Activated T-helper 1 cell treated with anti-CD3 and anti-CD28 coated beads, Interleukin-12 subunit alpha, Interleukin-12 subunit beta, Interleukin-2, Interleukin-4 antibody, amounts not matched to agents 30 ng/mL and 10 ng/mL and 1 ng/mL, durations not matched to agents 14 hours and 24 hours and 36 hours (primary cell): ENCODE results near the gene GRM8. TPM values are rescaled to one million over a fixed set of nuclear protein-coding genes. Genes with fewer than 3 reads are reported as not detected.

Experiments
- DNase-seq: peaks from one replicate; pipeline ENCODE4 v3.0.0; 2021; ENCODE audit warnings: low spot score
- H3K27ac Mint-ChIP-seq: one replicate; pipeline ENCODE4 v1.8.0; 2021; ENCODE audit warnings: mild to moderate bottlenecking, mixed read lengths
- H3K27me3 Mint-ChIP-seq: one replicate; pipeline ENCODE4 v1.8.0; 2022; ENCODE audit warnings: mild to moderate bottlenecking, moderate library complexity, mixed read lengths; ENCODE audit not compliant: insufficient read depth
- H3K36me3 Mint-ChIP-seq: one replicate; pipeline ENCODE4 v1.8.0; 2021; ENCODE audit warnings: low read depth, mixed read lengths
- H3K4me1 Mint-ChIP-seq: one replicate; pipeline ENCODE4 v1.8.0; 2021; ENCODE audit warnings: low read depth, mixed read lengths
- H3K4me3 Mint-ChIP-seq: one replicate; pipeline ENCODE4 v1.8.0; 2021; ENCODE audit warnings: mild to moderate bottlenecking, moderate library complexity, mixed read lengths
- H3K9me3 Mint-ChIP-seq: one replicate; pipeline ENCODE4 v1.8.0; 2021; ENCODE audit warnings: mixed read lengths
- intact Hi-C: fragments of 100-400 bp; cut with micrococcal nuclease; formaldehyde crosslinking; loops from one replicate; pipeline ENCODE4 v1.15.1; 2024
- total RNA-seq: library from RNA; stranded (reverse); gene quantifications from 2 replicates; pipeline ENCODE4 v1.2.3, GENCODE V29; 2022

GRM8 gene
- total RNA-seq, 1 donor from 2014 or later = not detected

- Mint-ChIP-seq H3K4me1 (no peaks in the 10 kb centered on the region), H3K4me3 (no peak overlapping the region), H3K9me3 (no peaks in the 10 kb centered on the region), H3K27ac (no peak overlapping the region), H3K36me3 (no peaks in the 10 kb centered on the region), H3K27me3 (peaks cover 2% of the 10 kb centered on the region)
- intact Hi-C loops = no loop called here
- no peak for DNase-seq
These were observed 37.6 kb downstream of the GRM8 start for GRCh38 chr7:127214956-127215718.

- DNase-seq = no peak
- Mint-ChIP-seq H3K9me3 (no peaks in the 10 kb centered on the region), H3K36me3 (no peaks in the 10 kb centered on the region), H3K4me3 (no peak overlapping the region), H3K27me3 (peaks cover 3% of the 10 kb centered on the region), H3K27ac (no peak overlapping the region), H3K4me1 (no peaks in the 10 kb centered on the region)
- intact Hi-C loops = no loop called here
These were observed 42.9 kb downstream of the GRM8 start for GRCh38 chr7:127209886-127210285.

- no peak overlapping the region for H3K27ac Mint-ChIP-seq
- H3K4me3 Mint-ChIP-seq = no peak overlapping the region
- intact Hi-C loops = no loop called here
- H3K36me3 Mint-ChIP-seq = no peaks in the 10 kb centered on the region
- no peaks in the 10 kb centered on the region for H3K9me3 Mint-ChIP-seq
- DNase-seq = no peak
- H3K4me1 Mint-ChIP-seq = no peaks in the 10 kb centered on the region
- H3K27me3 Mint-ChIP-seq = peaks cover 3% of the 10 kb centered on the region
These were observed 43.9 kb downstream of the GRM8 start for GRCh38 chr7:127208860-127209259.

GRCh38 chr7:127208351-127208750, 44.4 kb downstream of the GRM8 start:
- no peak for DNase-seq
- intact Hi-C loops = no loop called here
- Mint-ChIP-seq H3K4me3 (no peak overlapping the region), H3K9me3 (no peaks in the 10 kb centered on the region), H3K27ac (no peak overlapping the region), H3K4me1 (no peaks in the 10 kb centered on the region), H3K36me3 (no peaks in the 10 kb centered on the region), H3K27me3 (peaks cover 3% of the 10 kb centered on the region)

GRCh38 chr7:127207806-127208205, 44.9 kb downstream of the GRM8 start:
- intact Hi-C loops = no loop called here
- no peak for DNase-seq
- no peak overlapping the region for H3K27ac Mint-ChIP-seq

GRCh38 chr7:127207230-127207629, 45.5 kb downstream of the GRM8 start:
- H3K4me1 Mint-ChIP-seq = no peaks in the 10 kb centered on the region
- intact Hi-C loops = no loop called here
- no peak for DNase-seq
- no peaks in the 10 kb centered on the region for H3K36me3 Mint-ChIP-seq
- no peak overlapping the region for H3K4me3 Mint-ChIP-seq
- H3K27me3 Mint-ChIP-seq = peaks cover 3% of the 10 kb centered on the region
- no peaks in the 10 kb centered on the region for H3K9me3 Mint-ChIP-seq
- H3K27ac Mint-ChIP-seq = no peak overlapping the region

More at GRCh38 chr7:127207806-127208205, 44.9 kb downstream of the GRM8 start:
- no peaks in the 10 kb centered on the region for H3K36me3 Mint-ChIP-seq
- H3K9me3 Mint-ChIP-seq = no peaks in the 10 kb centered on the region
- no peaks in the 10 kb centered on the region for H3K4me1 Mint-ChIP-seq
- H3K4me3 Mint-ChIP-seq = no peak overlapping the region
- peaks cover 3% of the 10 kb centered on the region for H3K27me3 Mint-ChIP-seq

- Mint-ChIP-seq H3K27ac (no peak overlapping the region), H3K36me3 (no peaks in the 10 kb centered on the region), H3K9me3 (no peaks in the 10 kb centered on the region), H3K4me3 (no peak overlapping the region), H3K4me1 (no peaks in the 10 kb centered on the region), H3K27me3 (peaks cover 9% of the 10 kb centered on the region)
- intact Hi-C loops = no loop called here
- no peak for DNase-seq
These were observed 58.2 kb downstream of the GRM8 start for GRCh38 chr7:127194571-127194970.

GRCh38 chr7:127189886-127190285, 62.9 kb downstream of the GRM8 start:
- Mint-ChIP-seq H3K27me3 (peaks cover 15% of the 10 kb centered on the region), H3K36me3 (no peaks in the 10 kb centered on the region), H3K4me3 (no peak overlapping the region), H3K4me1 (no peaks in the 10 kb centered on the region), H3K27ac (no peak overlapping the region), H3K9me3 (no peaks in the 10 kb centered on the region)
- DNase-seq = no peak
- intact Hi-C loops = no loop called here

GRCh38 chr7:127189074-127189473, 63.7 kb downstream of the GRM8 start:
- no peaks in the 10 kb centered on the region for H3K9me3 Mint-ChIP-seq

GRCh38 chr7:127187740-127188139, 65.0 kb downstream of the GRM8 start:
- intact Hi-C loops = no loop called here
- Mint-ChIP-seq H3K27ac (no peak overlapping the region), H3K27me3 (peaks cover 15% of the 10 kb centered on the region), H3K9me3 (no peaks in the 10 kb centered on the region), H3K36me3 (no peaks in the 10 kb centered on the region), H3K4me3 (no peak overlapping the region), H3K4me1 (no peaks in the 10 kb centered on the region)
- DNase-seq = no peak

More at GRCh38 chr7:127189074-127189473, 63.7 kb downstream of the GRM8 start:
- no peak overlapping the region for H3K4me3 Mint-ChIP-seq
- no peak for DNase-seq
- no peak overlapping the region for H3K27ac Mint-ChIP-seq
- H3K4me1 Mint-ChIP-seq = no peaks in the 10 kb centered on the region
- H3K27me3 Mint-ChIP-seq = peaks cover 15% of the 10 kb centered on the region
- no peaks in the 10 kb centered on the region for H3K36me3 Mint-ChIP-seq
- intact Hi-C loops = no loop called here

- DNase-seq = no peak
- intact Hi-C loops = no loop called here
- Mint-ChIP-seq H3K4me3 (no peak overlapping the region), H3K9me3 (no peaks in the 10 kb centered on the region), H3K27me3 (peaks cover 11% of the 10 kb centered on the region), H3K27ac (no peak overlapping the region), H3K36me3 (no peaks in the 10 kb centered on the region), H3K4me1 (no peaks in the 10 kb centered on the region)
These were observed 66.1 kb downstream of the GRM8 start for GRCh38 chr7:127186686-127187085.

- intact Hi-C loops = no loop called here
- H3K4me1 Mint-ChIP-seq = no peaks in the 10 kb centered on the region
- peaks cover 5% of the 10 kb centered on the region for H3K27me3 Mint-ChIP-seq
- H3K4me3 Mint-ChIP-seq = no peak overlapping the region
- DNase-seq = no peak
- H3K27ac Mint-ChIP-seq = no peak overlapping the region
- no peaks in the 10 kb centered on the region for H3K36me3 Mint-ChIP-seq
- no peaks in the 10 kb centered on the region for H3K9me3 Mint-ChIP-seq
These were observed 75.6 kb downstream of the GRM8 start for GRCh38 chr7:127177156-127177555.

GRCh38 chr7:127162366-127162765, 90.4 kb downstream of the GRM8 start:
- Mint-ChIP-seq H3K27me3 (peaks cover 2% of the 10 kb centered on the region), H3K4me3 (no peak overlapping the region), H3K9me3 (no peaks in the 10 kb centered on the region), H3K27ac (no peak overlapping the region), H3K36me3 (no peaks in the 10 kb centered on the region), H3K4me1 (no peaks in the 10 kb centered on the region)
- no peak for DNase-seq
- intact Hi-C loops = no loop called here

- no peaks in the 10 kb centered on the region for H3K36me3 Mint-ChIP-seq
- H3K4me1 Mint-ChIP-seq = no peaks in the 10 kb centered on the region
- H3K4me3 Mint-ChIP-seq = no peak overlapping the region
- H3K27ac Mint-ChIP-seq = no peak overlapping the region
- H3K27me3 Mint-ChIP-seq = peaks cover 5% of the 10 kb centered on the region
- no peaks in the 10 kb centered on the region for H3K9me3 Mint-ChIP-seq
- DNase-seq = no peak
- intact Hi-C loops = no loop called here
These were observed 94.1 kb downstream of the GRM8 start for GRCh38 chr7:127158659-127159058.
